Stimulated activated CD8-positive, alpha-beta memory T cell treated with anti-CD3 and anti-CD28 coated beads, Interleukin-12 subunit alpha, Interleukin-12 subunit beta, amount 100 ng/mL, for 4 hours (primary cell): ENCODE results near the gene ABCA8.
"Not testable (repeated sequence)": the region's sequence is repeated elsewhere in the genome, so short reads cannot be mapped to it uniquely, and the experiment has no call there.

Experiments
- DNase-seq: peaks from one replicate; pipeline ENCODE4 v3.0.0-alpha.2; 2020; ENCODE audit warnings: low read depth

Gene ABCA8

GRCh38 chr17:68829211-68829610 is 126.0 kb downstream of the ABCA8 start:
- no peak for DNase-seq

GRCh38 chr17:68824707-68825106 is 130.5 kb downstream of the ABCA8 start:
- DNase-seq: no peak

GRCh38 chr17:68824185-68824584 is 131.0 kb downstream of the ABCA8 start:
- not testable (repeated sequence) for DNase-seq

GRCh38 chr17:68822719-68823289 is 132.4 kb downstream of the ABCA8 start:
- no peak for DNase-seq

- no peak for DNase-seq
Observed at GRCh38 chr17:68821860-68822696, 133.1 kb downstream of the ABCA8 start.

- DNase-seq: no peak
Observed at GRCh38 chr17:68820825-68821481, 134.2 kb downstream of the ABCA8 start.

- DNase-seq: no peak
Observed at GRCh38 chr17:68820476-68820824, 134.7 kb downstream of the ABCA8 start.

GRCh38 chr17:68819465-68819864 is 135.7 kb downstream of the ABCA8 start:
- no peak for DNase-seq
